ENCODE data around the gene GALNTL6.

GALNTL6 gene

GRCh38 chr4:172813359-172813923, 1000.2 kb downstream of the GALNTL6 start:
- no peak for DNase-seq (ENCODE audit: low read depth)

- no peak for DNase-seq (ENCODE audit: low read depth)
Measured at GRCh38 chr4:172815499-172816164, 1002.4 kb downstream of the GALNTL6 start.

GRCh38 chr4:172818901-172819300, 1005.7 kb downstream of the GALNTL6 start:
- no peak for DNase-seq (ENCODE audit: low read depth)

- DNase-seq (ENCODE audit: low read depth): no peak
Measured at GRCh38 chr4:172819353-172819752, 1006.1 kb downstream of the GALNTL6 start.

- DNase-seq (ENCODE audit: low read depth): no peak
Measured at GRCh38 chr4:172822331-172822730, 1009.1 kb downstream of the GALNTL6 start.

- DNase-seq (ENCODE audit: low read depth): no peak
Measured at GRCh38 chr4:172826346-172826745, 1013.1 kb downstream of the GALNTL6 start.

GRCh38 chr4:172826861-172827260, 1013.7 kb downstream of the GALNTL6 start:
- no peak for DNase-seq (ENCODE audit: low read depth)

- no peak for DNase-seq (ENCODE audit: low read depth)
Measured at GRCh38 chr4:172830295-172830764, 1017.1 kb downstream of the GALNTL6 start.

- no peak for DNase-seq (ENCODE audit: low read depth)
Measured at GRCh38 chr4:172836661-172837060, 1023.5 kb downstream of the GALNTL6 start.

GRCh38 chr4:172838111-172838510, 1024.9 kb downstream of the GALNTL6 start:
- no peak for DNase-seq (ENCODE audit: low read depth)

GRCh38 chr4:172838943-172839342, 1025.7 kb downstream of the GALNTL6 start:
- DNase-seq (ENCODE audit: low read depth): no peak

GRCh38 chr4:172842779-172843178, 1029.6 kb downstream of the GALNTL6 start:
- DNase-seq (ENCODE audit: low read depth): no peak

GRCh38 chr4:172843192-172843591, 1030.0 kb downstream of the GALNTL6 start:
- DNase-seq (ENCODE audit: low read depth): no peak

GRCh38 chr4:172844556-172844955, 1031.4 kb downstream of the GALNTL6 start:
- no peak for DNase-seq (ENCODE audit: low read depth)

- DNase-seq (ENCODE audit: low read depth): no peak
Measured at GRCh38 chr4:172845281-172845680, 1032.1 kb downstream of the GALNTL6 start.

- no peak for DNase-seq (ENCODE audit: low read depth)
Measured at GRCh38 chr4:172850838-172851237, 1037.6 kb downstream of the GALNTL6 start.

- DNase-seq (ENCODE audit: low read depth): no peak
Measured at GRCh38 chr4:172851534-172851933, 1038.3 kb downstream of the GALNTL6 start.

- DNase-seq (ENCODE audit: low read depth): no peak
Measured at GRCh38 chr4:172857026-172857425, 1043.8 kb downstream of the GALNTL6 start.

- DNase-seq (ENCODE audit: low read depth): no peak
Measured at GRCh38 chr4:172858731-172859230, 1045.6 kb downstream of the GALNTL6 start.

- no peak for DNase-seq (ENCODE audit: low read depth)
Measured at GRCh38 chr4:172865103-172865502, 1051.9 kb downstream of the GALNTL6 start.

GRCh38 chr4:172865531-172866127, 1052.4 kb downstream of the GALNTL6 start:
- no peak for DNase-seq (ENCODE audit: low read depth)

- no peak for DNase-seq (ENCODE audit: low read depth)
Measured at GRCh38 chr4:172866421-172866820, 1053.2 kb downstream of the GALNTL6 start.

- DNase-seq (ENCODE audit: low read depth): no peak
Measured at GRCh38 chr4:172867835-172868234, 1054.6 kb downstream of the GALNTL6 start.
